DND-41 (cell line): Measurements from ENCODE around the gene ZNF197.
"Not testable (repeated sequence)": the region's sequence is repeated elsewhere in the genome, so short reads cannot be mapped to it uniquely, and the experiment has no call there.

Experiments used
- ATAC-seq: fragments of 200-7000 bp; cut with Tn5 transposase; 3 replicates; pipeline ENCODE4 v1.9.1; 2021; ENCODE audit warnings: low read depth; ENCODE audit not compliant: insufficient read depth
- DNase-seq: peaks from one replicate; pipeline ENCODE4 v3.0.0-alpha.2; 2020
- H2AFZ ChIP-seq: 2 replicates; pipeline ENCODE4 v1.6.0; 2012; ENCODE audit warnings: low read depth, low read length
- H3K27ac ChIP-seq: 2 replicates; pipeline ENCODE4 v1.5.1; 2012; ENCODE audit warnings: low read length, inconsistent platforms
- H3K27me3 ChIP-seq: fragments of 200-600 bp; sonication (generic); 2 replicates; pipeline ENCODE4 v1.6.0; 2012; ENCODE audit warnings: low read length, mild to moderate bottlenecking, inconsistent platforms; ENCODE audit not compliant: insufficient read depth, poor library complexity
- H3K36me3 ChIP-seq: 2 replicates; pipeline ENCODE4 v1.5.1; 2012; ENCODE audit warnings: low read length, inconsistent platforms; ENCODE audit not compliant: insufficient read depth
- H3K4me1 ChIP-seq: 2 replicates; pipeline ENCODE4 v1.5.1; 2012; ENCODE audit warnings: mild to moderate bottlenecking, low read length; ENCODE audit not compliant: insufficient read depth
- H3K4me2 ChIP-seq: 2 replicates; pipeline ENCODE4 v1.6.0; 2012; ENCODE audit warnings: mild to moderate bottlenecking, moderate library complexity, low read length, inconsistent platforms; ENCODE audit not compliant: insufficient read depth
- H3K4me3 ChIP-seq, 2 experiments: fragments of 200-600 bp in 1 of 2; shearing (Covaris generic) in 1 of 2; 2 replicates each; pipeline ENCODE4 v1.5.1; 2012 to 2016; ENCODE audit warnings: inconsistent platforms in 2 of 2, low read length in 2 of 2, mild to moderate bottlenecking in 2 of 2, low read depth in 1 of 2, moderate library complexity in 1 of 2
- H3K79me2 ChIP-seq: 2 replicates; pipeline ENCODE4 v1.6.0; 2012; ENCODE audit warnings: low read length, inconsistent platforms; ENCODE audit not compliant: insufficient read depth
- H3K9ac ChIP-seq: 2 replicates; pipeline ENCODE4 v1.6.0; 2012; ENCODE audit warnings: low read depth, mild to moderate bottlenecking, inconsistent platforms, low read length, moderate library complexity
- H3K9me3 ChIP-seq: 2 replicates; pipeline ENCODE4 v1.5.1; 2012; ENCODE audit warnings: low read length, moderate library complexity, mild to moderate bottlenecking, inconsistent platforms; ENCODE audit not compliant: insufficient read depth, severe bottlenecking
- H4K20me1 ChIP-seq: 2 replicates; pipeline ENCODE4 v1.6.0; 2012; ENCODE audit warnings: low read length; ENCODE audit not compliant: insufficient read depth
- EZH2 ChIP-seq: IDR thresholded peaks from 3 replicates; pipeline ENCODE4 v1.6.1; 2012; ENCODE audit warnings: borderline replicate concordance, low read depth, mild to moderate bottlenecking, moderate library complexity, low read length, inconsistent platforms; ENCODE audit not compliant: severe bottlenecking
- TF ChIP-seq, protein P1 (sequence below): IDR thresholded peaks from 2 replicates; pipeline ENCODE4 v1.5.1; 2012; ENCODE audit warnings: borderline replicate concordance, low read length, moderate library complexity, mild to moderate bottlenecking; ENCODE audit not compliant: poor library complexity, severe bottlenecking; ENCODE audit errors: extremely low read depth

ZNF197 gene

DNA sequence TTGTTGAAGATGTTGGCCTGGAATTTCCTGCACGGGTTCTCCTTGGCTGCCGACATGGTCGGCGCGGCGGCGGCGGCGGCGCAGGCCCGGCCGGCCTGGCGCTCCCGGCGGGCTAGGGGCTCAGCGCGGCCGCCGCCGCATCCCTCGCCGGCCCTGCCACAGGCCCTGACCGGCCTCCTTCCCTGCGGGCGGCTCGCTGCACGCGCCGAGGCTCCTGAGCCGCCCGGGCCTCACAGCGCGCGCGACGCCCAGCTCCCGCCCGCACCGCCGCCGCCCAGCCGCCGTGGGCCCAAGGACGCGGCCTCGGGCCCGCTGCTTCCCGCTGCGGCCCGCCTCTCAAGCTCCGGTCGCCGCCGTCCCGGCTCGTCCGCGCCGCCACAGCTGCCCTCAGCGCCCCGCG, 43.9 kb upstream of the ZNF197 start:
- H3K27me3 ChIP-seq, DNase-seq, ATAC-seq, H4K20me1 ChIP-seq, H3K36me3 ChIP-seq, H3K9me3 ChIP-seq, H2AFZ ChIP-seq, H3K4me2 ChIP-seq, H3K27ac ChIP-seq, H3K4me3 ChIP-seq, H3K9ac ChIP-seq, H3K79me2 ChIP-seq: not testable (repeated sequence)
- peaks cover 19% of the 10 kb centered on the region for H3K4me1 ChIP-seq

DNA sequence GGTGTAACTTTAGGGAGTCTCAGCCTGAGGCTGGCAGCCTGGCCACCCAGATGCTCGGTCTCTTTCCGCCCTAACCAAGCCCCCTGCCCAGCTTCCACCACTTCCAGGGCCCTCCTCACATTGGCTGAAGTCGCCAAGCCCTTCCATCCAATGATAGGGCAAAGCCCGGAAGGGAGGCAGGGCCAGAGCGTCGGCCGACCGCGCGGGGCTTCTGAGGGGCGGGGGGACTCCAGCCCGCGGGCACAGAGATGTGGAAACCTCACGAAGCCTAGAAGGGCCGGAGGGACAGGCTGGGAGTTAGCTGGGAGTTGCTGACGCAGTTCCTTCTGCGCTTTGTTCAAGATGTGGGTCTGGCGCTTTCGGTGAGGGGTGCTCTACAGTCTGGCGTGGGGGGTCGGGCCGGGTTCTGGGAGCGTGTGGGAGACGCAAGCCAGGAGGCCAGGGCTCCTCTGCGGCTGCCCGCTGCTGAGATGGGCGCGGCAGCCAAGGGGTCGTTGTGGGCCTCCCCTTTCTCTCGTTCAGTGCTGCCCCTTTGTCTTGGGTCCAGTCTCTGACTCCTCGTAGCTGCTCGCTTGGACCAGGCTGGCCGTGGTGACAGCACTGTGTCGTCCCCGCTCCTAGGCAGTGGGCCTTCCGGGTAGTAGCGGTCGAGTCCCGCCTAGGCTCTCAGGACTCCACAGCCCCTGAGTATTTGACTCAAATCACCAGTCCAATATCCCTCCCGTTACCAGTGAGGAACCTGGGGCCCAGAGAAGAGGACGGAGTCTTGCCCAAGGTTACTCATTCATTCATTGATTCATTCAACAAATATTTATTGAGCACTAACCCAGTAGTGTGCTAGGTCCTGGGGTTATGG, 40.0 kb upstream of the ZNF197 start, which contains the start of gene ZNF660:
TSS of gene ZNF660 (plus strand) at position 319 of the 856 bp plus-strand sequence. CDS start 9,230 bp downstream, outside the sequence.
- DNase-seq (peak; percentile 66), ATAC-seq (peak; percentile 89)
- no peaks in the 10 kb centered on the region for H3K9me3 ChIP-seq
- peak within 1 kb of the TSS; percentile 80 for H2AFZ ChIP-seq
- peaks cover 26% of the 10 kb centered on the region for H3K4me1 ChIP-seq
- peak within 1 kb of the TSS; percentile 83 for H3K4me2 ChIP-seq
- H3K4me3 ChIP-seq: peak within 1 kb of the TSS; percentile 41 to 84; a peak in 3 of 4 replicates
- peak within 1 kb of the TSS; percentile 79 for H3K9ac ChIP-seq
- TF ChIP-seq EZH2: no peak
- TF ChIP-seq, protein P1, sequence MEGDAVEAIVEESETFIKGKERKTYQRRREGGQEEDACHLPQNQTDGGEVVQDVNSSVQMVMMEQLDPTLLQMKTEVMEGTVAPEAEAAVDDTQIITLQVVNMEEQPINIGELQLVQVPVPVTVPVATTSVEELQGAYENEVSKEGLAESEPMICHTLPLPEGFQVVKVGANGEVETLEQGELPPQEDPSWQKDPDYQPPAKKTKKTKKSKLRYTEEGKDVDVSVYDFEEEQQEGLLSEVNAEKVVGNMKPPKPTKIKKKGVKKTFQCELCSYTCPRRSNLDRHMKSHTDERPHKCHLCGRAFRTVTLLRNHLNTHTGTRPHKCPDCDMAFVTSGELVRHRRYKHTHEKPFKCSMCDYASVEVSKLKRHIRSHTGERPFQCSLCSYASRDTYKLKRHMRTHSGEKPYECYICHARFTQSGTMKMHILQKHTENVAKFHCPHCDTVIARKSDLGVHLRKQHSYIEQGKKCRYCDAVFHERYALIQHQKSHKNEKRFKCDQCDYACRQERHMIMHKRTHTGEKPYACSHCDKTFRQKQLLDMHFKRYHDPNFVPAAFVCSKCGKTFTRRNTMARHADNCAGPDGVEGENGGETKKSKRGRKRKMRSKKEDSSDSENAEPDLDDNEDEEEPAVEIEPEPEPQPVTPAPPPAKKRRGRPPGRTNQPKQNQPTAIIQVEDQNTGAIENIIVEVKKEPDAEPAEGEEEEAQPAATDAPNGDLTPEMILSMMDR: no peak
- H3K27me3 ChIP-seq: no peaks in the 10 kb centered on the region
- peaks cover 28% of the 10 kb centered on the region for H3K36me3 ChIP-seq
- no peaks in the 10 kb centered on the region for H4K20me1 ChIP-seq
- peaks cover 12% of the 10 kb centered on the region for H3K79me2 ChIP-seq
- H3K27ac ChIP-seq: peak within 1 kb of the TSS; percentile 70

DNA sequence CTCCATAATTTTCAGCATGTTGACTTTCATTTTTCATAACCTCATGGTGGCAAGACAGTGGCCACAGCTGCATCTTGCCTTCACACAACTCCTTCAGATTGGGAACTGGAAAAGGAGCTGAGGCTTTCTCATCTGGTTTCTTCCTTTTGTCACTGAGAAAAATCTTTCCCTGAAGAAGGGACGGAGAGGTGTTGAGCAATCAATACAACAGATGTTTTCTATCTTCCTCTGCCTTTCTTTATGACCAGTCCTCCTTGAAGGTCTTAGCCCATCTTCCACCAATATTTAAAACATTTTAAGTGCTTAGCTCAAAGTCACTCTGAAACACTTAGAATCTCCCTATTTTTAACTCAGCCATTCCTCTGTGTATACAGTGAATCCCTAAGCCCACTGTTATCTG, 28.2 kb upstream of the ZNF197 start:
- Histone ChIP-seq H4K20me1 (no peaks in the 10 kb centered on the region), H3K27me3 (no peaks in the 10 kb centered on the region), H3K4me3 (no peak overlapping the region), H3K4me2 (no peak overlapping the region), H2AFZ (no peak overlapping the region), H3K9me3 (peaks cover 16% of the 10 kb centered on the region), H3K79me2 (no peaks in the 10 kb centered on the region), H3K4me1 (no peaks in the 10 kb centered on the region), H3K36me3 (peaks cover 42% of the 10 kb centered on the region), H3K9ac (no peak overlapping the region), H3K27ac (no peak overlapping the region)
- ATAC-seq (no peak), DNase-seq (no peak)
- TF ChIP-seq, protein P1: no peak
- no peak for TF ChIP-seq EZH2

DNA sequence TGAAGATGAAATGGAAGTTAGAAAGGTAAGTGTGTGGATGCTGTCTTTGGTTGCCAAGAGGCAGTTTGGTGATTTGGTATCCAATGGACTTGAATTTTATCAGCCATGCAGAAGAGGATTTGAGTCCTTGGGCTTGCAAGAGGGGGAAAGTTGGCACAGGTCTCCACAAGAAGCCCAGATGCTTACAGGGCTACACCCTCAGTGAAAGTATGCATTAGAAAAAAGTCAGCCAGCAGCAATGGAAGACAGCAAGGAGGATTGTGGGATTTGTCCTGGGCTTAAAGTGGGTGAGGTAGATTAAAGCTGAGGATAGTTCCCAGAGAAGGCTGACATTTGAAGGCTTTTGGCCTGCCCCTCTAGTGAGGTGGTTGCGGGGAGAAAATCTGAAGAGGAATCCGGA, 23.1 kb upstream of the ZNF197 start:
- Histone ChIP-seq H3K4me2 (no peak overlapping the region), H3K36me3 (0 out of 2 replicates have a peak, but pooled peaks cover 3% of the 10 kb centered on the region), H3K4me3 (no peak overlapping the region), H3K27me3 (no peaks in the 10 kb centered on the region), H3K9ac (no peak overlapping the region), H2AFZ (no peak overlapping the region), H4K20me1 (no peaks in the 10 kb centered on the region; the same call in 1 of the 2 replicates), H3K79me2 (no peaks in the 10 kb centered on the region), H3K27ac (no peak overlapping the region), H3K9me3 (no peaks in the 10 kb centered on the region), H3K4me1 (no peaks in the 10 kb centered on the region)
- ATAC-seq (no peak), DNase-seq (no peak)
- TF ChIP-seq, protein P1: no peak
- TF ChIP-seq EZH2: no peak
